22Rv1 (cell line): ENCODE measurements around the gene UGGT2.

Experiments
- ZFX ChIP-seq: fragments of 450-650 bp; IDR thresholded peaks from 2 replicates; pipeline ENCODE4 v1.6.1; 2017; ENCODE audit warnings: antibody characterized with exemption, borderline replicate concordance
- TF ChIP-seq, protein P1 (sequence below): fragments of 450-650 bp; IDR thresholded peaks from 2 replicates; pipeline ENCODE4 v1.5.1; 2017; ENCODE audit warnings: mild to moderate bottlenecking

DNA sequence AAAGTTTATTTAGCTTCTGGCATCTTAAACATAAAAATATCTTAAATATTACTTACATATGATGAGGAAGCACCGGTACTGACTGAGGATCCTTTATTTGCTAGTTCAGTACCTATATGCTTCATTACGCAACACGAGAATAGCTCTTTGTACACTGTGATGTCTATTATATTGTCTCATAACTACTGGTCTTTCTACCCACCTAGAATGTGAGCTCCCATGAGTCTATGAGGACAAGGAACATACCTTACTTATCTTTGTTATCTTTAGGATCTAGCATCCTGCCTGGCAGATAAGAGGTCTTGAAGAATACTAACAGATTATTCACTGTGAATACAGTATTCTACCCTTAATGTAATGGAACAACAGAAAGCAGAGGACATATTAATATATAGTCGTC is 251.4 kb downstream of the UGGT2 start:
- TF ChIP-seq, protein P1, sequence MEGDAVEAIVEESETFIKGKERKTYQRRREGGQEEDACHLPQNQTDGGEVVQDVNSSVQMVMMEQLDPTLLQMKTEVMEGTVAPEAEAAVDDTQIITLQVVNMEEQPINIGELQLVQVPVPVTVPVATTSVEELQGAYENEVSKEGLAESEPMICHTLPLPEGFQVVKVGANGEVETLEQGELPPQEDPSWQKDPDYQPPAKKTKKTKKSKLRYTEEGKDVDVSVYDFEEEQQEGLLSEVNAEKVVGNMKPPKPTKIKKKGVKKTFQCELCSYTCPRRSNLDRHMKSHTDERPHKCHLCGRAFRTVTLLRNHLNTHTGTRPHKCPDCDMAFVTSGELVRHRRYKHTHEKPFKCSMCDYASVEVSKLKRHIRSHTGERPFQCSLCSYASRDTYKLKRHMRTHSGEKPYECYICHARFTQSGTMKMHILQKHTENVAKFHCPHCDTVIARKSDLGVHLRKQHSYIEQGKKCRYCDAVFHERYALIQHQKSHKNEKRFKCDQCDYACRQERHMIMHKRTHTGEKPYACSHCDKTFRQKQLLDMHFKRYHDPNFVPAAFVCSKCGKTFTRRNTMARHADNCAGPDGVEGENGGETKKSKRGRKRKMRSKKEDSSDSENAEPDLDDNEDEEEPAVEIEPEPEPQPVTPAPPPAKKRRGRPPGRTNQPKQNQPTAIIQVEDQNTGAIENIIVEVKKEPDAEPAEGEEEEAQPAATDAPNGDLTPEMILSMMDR, result no peak
- TF ChIP-seq ZFX, result no peak
